Fibroblast of mammary gland (primary cell): Measurements from ENCODE around the gene RIOK3.

Source experiments
- DNase-seq: peaks from one replicate; pipeline ENCODE4 v3.0.0-alpha.2; 2010; ENCODE audit warnings: low read depth
- H3K4me3 ChIP-seq: 2 replicates; pipeline ENCODE4 v1.5.1; 2011; ENCODE audit warnings: low read depth, mild to moderate bottlenecking, low read length, moderate library complexity; ENCODE audit not compliant: control insufficient read depth
- CTCF ChIP-seq: conservative IDR thresholded peaks from 2 replicates; pipeline ENCODE4 v1.5.1; 2011; ENCODE audit warnings: low read depth, low read length, inconsistent platforms; ENCODE audit not compliant: control insufficient read depth, insufficient read depth

Gene RIOK3

DNA sequence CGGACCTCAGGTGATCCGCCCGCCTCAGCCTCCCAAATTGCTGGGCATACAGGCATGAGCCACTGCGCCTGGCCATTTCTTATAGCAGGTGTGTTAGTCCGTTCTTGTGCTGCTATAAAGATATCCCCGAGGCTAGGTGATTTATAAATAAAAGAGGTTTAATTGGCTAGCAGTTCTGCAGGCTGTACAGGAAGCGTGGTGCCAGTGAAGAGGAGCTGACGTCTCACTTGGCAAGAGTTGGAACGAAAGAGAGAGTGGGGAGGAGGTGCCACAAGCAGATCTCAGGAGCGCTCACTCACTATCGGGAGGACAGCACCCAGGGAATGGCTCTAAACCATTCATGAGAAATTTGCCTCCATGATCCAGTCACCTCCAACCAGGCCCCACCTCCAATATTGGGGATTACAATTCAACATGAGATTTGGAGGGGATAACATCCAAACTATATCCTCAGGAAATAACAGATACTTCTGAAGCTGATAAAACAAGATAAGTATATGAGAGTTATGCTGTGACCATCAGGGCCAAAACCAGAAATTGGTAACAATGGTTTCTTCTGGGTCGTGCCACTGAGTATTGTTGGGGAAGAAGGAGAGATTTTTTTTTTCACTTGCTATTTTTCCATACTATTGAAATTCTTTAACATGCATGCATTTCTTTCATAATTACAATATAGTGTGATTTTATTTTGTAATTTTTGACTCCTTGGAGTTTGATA is 42.8 kb downstream of the RIOK3 start:
- no peak for TF ChIP-seq CTCF
- no peak for DNase-seq
- no peak overlapping the region for H3K4me3 ChIP-seq

DNA sequence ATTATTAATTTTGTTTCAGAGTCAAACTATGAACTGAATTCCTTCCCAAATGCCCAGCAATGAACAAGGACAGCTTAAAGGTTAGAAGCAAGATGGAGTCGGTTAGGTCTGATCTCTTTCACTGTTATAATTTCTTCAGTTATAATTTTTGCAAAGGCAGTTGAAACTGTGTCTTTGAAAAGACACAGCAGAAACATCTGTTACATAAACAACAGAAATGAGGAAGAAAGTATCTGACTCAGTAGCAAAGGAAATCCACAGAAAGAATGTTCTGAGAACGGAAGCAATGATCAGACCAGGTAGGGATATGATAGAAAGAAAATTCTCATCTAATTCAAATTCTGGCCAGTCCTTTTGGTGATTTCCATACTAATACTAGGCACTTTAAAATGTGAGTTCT is 45.0 kb downstream of the RIOK3 start:
- no peak for DNase-seq
- TF ChIP-seq CTCF, result no peak
- H3K4me3 ChIP-seq, result no peak overlapping the region

DNA sequence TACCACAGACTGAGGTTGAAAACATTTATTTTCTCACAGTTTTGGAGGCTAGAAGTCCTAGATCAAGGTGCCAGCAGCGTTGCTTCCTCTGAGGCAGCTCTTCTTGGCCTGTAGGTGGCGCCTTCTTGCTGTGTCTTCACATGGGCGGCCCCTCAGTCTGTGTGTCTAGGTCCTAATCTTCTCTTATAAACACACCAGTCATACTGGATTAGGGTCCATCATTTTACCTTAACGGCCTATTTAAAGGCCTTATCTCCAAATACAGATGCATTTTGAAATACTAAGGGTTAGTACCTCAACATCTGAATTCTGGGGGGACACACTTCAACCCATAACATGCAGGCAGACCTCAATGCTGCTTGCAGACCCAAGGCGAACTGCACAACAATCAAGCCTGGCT is 45.8 kb downstream of the RIOK3 start:
- no peak overlapping the region for H3K4me3 ChIP-seq
- TF ChIP-seq CTCF, result peak; percentile 92
- DNase-seq, result peak; percentile 73

GRCh38 chr18:23499291-23499781 is 46.2 kb downstream of the RIOK3 start:
- no peak for TF ChIP-seq CTCF
- H3K4me3 ChIP-seq, result no peak overlapping the region
- DNase-seq, result peak; percentile 53

DNA sequence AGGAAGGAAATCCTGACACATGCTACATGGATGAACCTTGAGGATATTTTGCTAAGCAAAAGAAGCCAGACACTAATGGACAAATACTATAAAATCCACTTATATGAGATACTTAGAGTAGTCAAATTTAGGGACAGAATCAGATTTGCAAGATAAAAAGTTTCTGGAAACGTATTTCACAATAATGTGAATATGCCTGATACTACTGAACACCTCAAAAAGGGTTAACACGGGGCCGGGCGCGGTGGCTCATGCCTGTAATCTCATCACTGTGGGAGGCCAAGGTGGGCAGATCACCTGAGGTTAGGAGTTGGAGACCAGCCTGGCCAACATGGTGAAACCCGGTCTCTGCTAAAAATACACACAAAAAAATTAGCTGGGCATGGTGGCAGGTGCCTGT is 48.5 kb downstream of the RIOK3 start:
- no peak for DNase-seq
- no peak overlapping the region for H3K4me3 ChIP-seq
- no peak for TF ChIP-seq CTCF

GRCh38 chr18:23502516-23503037 is 49.5 kb downstream of the RIOK3 start:
- no peak for TF ChIP-seq CTCF
- DNase-seq, result no peak
- H3K4me3 ChIP-seq, result peak overlapping the region; percentile 71
